Measurements from ENCODE around the gene APBA2.

DNA sequence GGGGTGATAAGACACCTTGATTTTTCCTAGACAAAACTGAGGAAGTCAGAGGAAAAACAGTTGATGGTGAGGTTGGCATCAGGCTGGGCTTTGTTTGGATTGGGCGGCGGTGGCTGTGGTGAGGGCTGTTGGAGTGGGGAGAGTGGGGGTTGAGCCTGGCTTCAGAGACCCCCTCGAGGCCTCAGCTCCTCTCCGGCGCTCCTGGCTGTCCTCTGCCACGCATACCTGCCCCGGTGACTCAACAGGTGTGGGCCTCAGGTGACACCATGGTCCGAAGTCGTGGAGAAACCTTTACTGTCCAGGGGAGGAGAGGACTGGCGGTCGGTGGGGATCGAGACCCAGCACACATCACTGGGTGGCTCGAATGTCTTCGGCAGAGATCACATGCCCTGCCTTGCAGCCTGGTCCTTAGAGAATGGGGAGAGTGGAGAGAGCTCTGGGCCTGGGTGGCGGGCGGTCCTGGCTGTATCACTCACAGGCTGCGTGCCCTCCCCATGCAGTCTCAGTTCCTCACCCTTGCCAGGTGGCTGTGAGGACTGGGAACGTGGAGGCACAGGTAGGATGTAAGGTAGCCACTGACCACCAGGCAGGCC lies 2.6 kb downstream of the APBA2 start:
- TF ChIP-seq POLR2AphosphoS5 (IDR thresholded peaks at IDR 0.05) = no peak
- TF ChIP-seq, protein P1, sequence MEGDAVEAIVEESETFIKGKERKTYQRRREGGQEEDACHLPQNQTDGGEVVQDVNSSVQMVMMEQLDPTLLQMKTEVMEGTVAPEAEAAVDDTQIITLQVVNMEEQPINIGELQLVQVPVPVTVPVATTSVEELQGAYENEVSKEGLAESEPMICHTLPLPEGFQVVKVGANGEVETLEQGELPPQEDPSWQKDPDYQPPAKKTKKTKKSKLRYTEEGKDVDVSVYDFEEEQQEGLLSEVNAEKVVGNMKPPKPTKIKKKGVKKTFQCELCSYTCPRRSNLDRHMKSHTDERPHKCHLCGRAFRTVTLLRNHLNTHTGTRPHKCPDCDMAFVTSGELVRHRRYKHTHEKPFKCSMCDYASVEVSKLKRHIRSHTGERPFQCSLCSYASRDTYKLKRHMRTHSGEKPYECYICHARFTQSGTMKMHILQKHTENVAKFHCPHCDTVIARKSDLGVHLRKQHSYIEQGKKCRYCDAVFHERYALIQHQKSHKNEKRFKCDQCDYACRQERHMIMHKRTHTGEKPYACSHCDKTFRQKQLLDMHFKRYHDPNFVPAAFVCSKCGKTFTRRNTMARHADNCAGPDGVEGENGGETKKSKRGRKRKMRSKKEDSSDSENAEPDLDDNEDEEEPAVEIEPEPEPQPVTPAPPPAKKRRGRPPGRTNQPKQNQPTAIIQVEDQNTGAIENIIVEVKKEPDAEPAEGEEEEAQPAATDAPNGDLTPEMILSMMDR (IDR thresholded peaks at IDR 0.05) = no peak
- TF ChIP-seq EP300 (IDR thresholded peaks at IDR 0.05) = no peak
- TF ChIP-seq POLR2A (IDR thresholded peaks at IDR 0.05) = no peak

Measured in sigmoid colon (tissue), 4 donors.